Measurements from ENCODE around the gene AIF1.

DNA sequence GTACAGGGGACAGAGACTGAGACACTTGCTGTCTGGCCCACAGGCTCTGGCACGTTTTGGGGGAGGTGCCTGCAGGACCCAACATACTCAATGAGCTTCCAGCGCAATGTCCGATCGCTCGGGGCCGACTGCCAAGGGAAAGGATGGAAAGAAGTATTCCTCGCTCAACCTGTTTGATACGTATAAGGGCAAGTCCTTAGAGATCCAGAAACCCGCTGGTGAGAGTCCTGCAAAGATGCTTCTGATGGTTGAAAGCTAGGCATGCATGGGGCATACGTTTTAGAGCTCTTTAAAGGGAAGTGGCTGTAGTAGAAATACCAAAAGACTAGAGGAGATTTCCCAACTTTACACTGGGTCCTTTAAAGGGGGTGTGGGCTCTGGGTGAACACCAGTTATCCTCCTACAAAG lies 7.7 kb downstream of the AIF1 start:
- TF ChIP-seq, protein P1, sequence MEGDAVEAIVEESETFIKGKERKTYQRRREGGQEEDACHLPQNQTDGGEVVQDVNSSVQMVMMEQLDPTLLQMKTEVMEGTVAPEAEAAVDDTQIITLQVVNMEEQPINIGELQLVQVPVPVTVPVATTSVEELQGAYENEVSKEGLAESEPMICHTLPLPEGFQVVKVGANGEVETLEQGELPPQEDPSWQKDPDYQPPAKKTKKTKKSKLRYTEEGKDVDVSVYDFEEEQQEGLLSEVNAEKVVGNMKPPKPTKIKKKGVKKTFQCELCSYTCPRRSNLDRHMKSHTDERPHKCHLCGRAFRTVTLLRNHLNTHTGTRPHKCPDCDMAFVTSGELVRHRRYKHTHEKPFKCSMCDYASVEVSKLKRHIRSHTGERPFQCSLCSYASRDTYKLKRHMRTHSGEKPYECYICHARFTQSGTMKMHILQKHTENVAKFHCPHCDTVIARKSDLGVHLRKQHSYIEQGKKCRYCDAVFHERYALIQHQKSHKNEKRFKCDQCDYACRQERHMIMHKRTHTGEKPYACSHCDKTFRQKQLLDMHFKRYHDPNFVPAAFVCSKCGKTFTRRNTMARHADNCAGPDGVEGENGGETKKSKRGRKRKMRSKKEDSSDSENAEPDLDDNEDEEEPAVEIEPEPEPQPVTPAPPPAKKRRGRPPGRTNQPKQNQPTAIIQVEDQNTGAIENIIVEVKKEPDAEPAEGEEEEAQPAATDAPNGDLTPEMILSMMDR (IDR thresholded peaks at IDR 0.05): no peak
- TF ChIP-seq POLR2A (IDR thresholded peaks at IDR 0.05): no peak
